HepG2 (cell line): Measurements from ENCODE around the gene TSKU. TPM values are rescaled to one million over a fixed set of nuclear protein-coding genes. Genes with fewer than 3 reads are reported as not detected.

Experiments
- ATAC-seq: fragments of 200-7000 bp; cut with Tn5 transposase; 3 replicates; pipeline ENCODE4 v1.9.1; 2020; ENCODE audit warnings: mild to moderate bottlenecking, moderate library complexity
- BruUV-seq: library from RNA; stranded (reverse); fragments of 400-500 nt; replicated peaks from 2 replicates; lab custom pipeline; 2021; lab: Mats Ljungman, UMichigan
- CTCF ChIA-PET: fragments of 300-600 bp; formaldehyde crosslinking; extraction: SDS; loops from one replicate; lab custom pipeline; 2021; ENCODE audit warnings: low total read pairs, inconsistent platforms, low intra/inter-chr PET ratio; lab: Yijun Ruan, JAX
- POLR2A ChIA-PET: fragments of 350-600 bp; sonication (Branson Sonifier 250); formaldehyde crosslinking; loops from one replicate; lab custom pipeline; 2020; ENCODE audit warnings: antibody characterized with exemption, inconsistent platforms; lab: Yijun Ruan, JAX
- DNase-seq: peaks from one replicate; pipeline ENCODE4 v3.0.0-alpha.2; 2015; ENCODE audit warnings: low spot score
- FAIRE-seq: peaks from 3 replicates; lab custom pipeline; 2011; peaks lifted over from hg19 to GRCh38; lab: Jason Lieb, UNC
- H2AFZ ChIP-seq: one replicate; pipeline ENCODE4 v1.6.1; 2011; ENCODE audit warnings: low read length, inconsistent platforms
- H3K27ac ChIP-seq: fragments of 300-600 bp; 3 replicates; pipeline ENCODE4 v1.8.0; 2011; ENCODE audit warnings: mixed run types, mild to moderate bottlenecking, mixed read lengths, low read length, inconsistent platforms; ENCODE audit not compliant: insufficient read depth; ENCODE audit errors: extremely low read length
- H3K27me3 ChIP-seq, 2 experiments: fragments of 200-600 bp in 1 of 2; 2 replicates in 1 of 2; 3 replicates in 1 of 2; pipeline versions ENCODE4 v1.6.0 to v1.8.0; 2011; ENCODE audit warnings: low read length in 2 of 2, mild to moderate bottlenecking in 2 of 2, moderate library complexity in 2 of 2, inconsistent platforms in 1 of 2; ENCODE audit not compliant: insufficient read depth in 2 of 2, control insufficient read depth in 1 of 2
- H3K36me3 ChIP-seq, 2 experiments: fragments of 200-600 bp in 1 of 2; replicated peaks in 1 of 2; 2 replicates in 1 of 2; 3 replicates in 1 of 2; pipeline versions ENCODE4 v1.5.1 to v1.8.0; 2011; ENCODE audit warnings: low read length in 2 of 2, inconsistent platforms in 1 of 2; ENCODE audit not compliant: insufficient read depth in 2 of 2, control insufficient read depth in 1 of 2
- H3K4me1 ChIP-seq: 2 replicates; pipeline ENCODE4 v1.5.1; 2012; ENCODE audit warnings: low read length, inconsistent platforms; ENCODE audit not compliant: insufficient read depth
- H3K4me2 ChIP-seq: 2 replicates; pipeline ENCODE4 v1.6.0; 2011; ENCODE audit warnings: low read depth, low read length, inconsistent platforms
- H3K4me3 ChIP-seq, 3 experiments: fragments of 200-600 bp in 1 of 3; sonication (generic), shearing (Covaris generic) in 1 of 3; replicated peaks in 1 of 3; 2 replicates each; pipeline ENCODE4 v1.5.1; 2011 to 2016; ENCODE audit warnings: low read length in 3 of 3, inconsistent platforms in 2 of 3, low read depth in 2 of 3, mild to moderate bottlenecking in 2 of 3, control low read depth in 1 of 3, mixed read lengths in 1 of 3; ENCODE audit not compliant: insufficient read depth in 1 of 3
- H3K79me2 ChIP-seq: one replicate; pipeline ENCODE4 v1.6.1; 2011; ENCODE audit warnings: low read length, inconsistent platforms; ENCODE audit not compliant: insufficient read depth
- H3K9ac ChIP-seq: 2 replicates; pipeline ENCODE4 v1.6.0; 2011; ENCODE audit warnings: mild to moderate bottlenecking, low read depth, low read length, inconsistent platforms; ENCODE audit not compliant: insufficient read depth
- H3K9me3 ChIP-seq: 2 replicates; pipeline ENCODE4 v1.5.1; 2012; ENCODE audit warnings: mild to moderate bottlenecking, low read length
- H4K20me1 ChIP-seq: 2 replicates; pipeline ENCODE4 v1.6.0; 2011; ENCODE audit warnings: inconsistent platforms, mild to moderate bottlenecking, low read length, moderate library complexity; ENCODE audit not compliant: insufficient read depth
- ARNT2 ChIP-seq: sonication (generic); formaldehyde crosslinking; IDR thresholded peaks from 2 replicates; pipeline ENCODE4 v1.8.0; 2022; ENCODE audit warnings: mild to moderate bottlenecking, low read depth, missing genetic modification reagents, moderate library complexity
- ELF1 ChIP-seq: sonication (generic); formaldehyde crosslinking; IDR thresholded peaks from 2 replicates; pipeline ENCODE4 v1.4.0; 2020; ENCODE audit warnings: missing genetic modification reagents
- HNRNPLL ChIP-seq: fragments of 200-400 bp; formaldehyde crosslinking; IDR thresholded peaks from 2 replicates; pipeline ENCODE4 v1.6.1; 2017; ENCODE audit warnings: mild to moderate bottlenecking, low read depth, low read length; ENCODE audit not compliant: poor library complexity, severe bottlenecking
- MAFG ChIP-seq: sonication (generic); formaldehyde crosslinking; IDR thresholded peaks from 2 replicates; pipeline ENCODE4 v1.5.1; 2020; ENCODE audit warnings: mild to moderate bottlenecking, missing genetic modification reagents
- ZNF501 ChIP-seq: sonication (generic); formaldehyde crosslinking; IDR thresholded peaks from 2 replicates; pipeline ENCODE4 v1.5.1; 2020; ENCODE audit warnings: mild to moderate bottlenecking, moderate library complexity, missing genetic modification reagents
- ZNF552 ChIP-seq: sonication (generic); formaldehyde crosslinking; IDR thresholded peaks from 2 replicates; pipeline ENCODE4 v1.9.0; 2022; ENCODE audit warnings: missing genetic modification reagents, mild to moderate bottlenecking, borderline replicate concordance
- ZNF598 ChIP-seq: sonication (generic); formaldehyde crosslinking; IDR thresholded peaks from 2 replicates; pipeline ENCODE4 v1.5.1; 2020; ENCODE audit warnings: mild to moderate bottlenecking, missing genetic modification reagents, borderline replicate concordance
- ZNF790 ChIP-seq: sonication (generic); formaldehyde crosslinking; IDR thresholded peaks from 2 replicates; pipeline ENCODE4 v1.8.0; 2022; ENCODE audit warnings: missing genetic modification reagents, mild to moderate bottlenecking, borderline replicate concordance
- WGBS: methylation state at CpG from one replicate; pipeline ENCODE4 v1.1.6; 2017; ENCODE audit warnings: low lambda C conversion rate; 5-methylcytosine and 5-hydroxymethylcytosine counted together
- in situ Hi-C: cut with HindIII; loops from 2 replicates; pipeline ENCODE4 v1.10.0; 2017; ENCODE audit warnings: low pct_unique_long_range_greater_than_20kb; ENCODE audit not compliant: extremely low pct_ligation_motif_present
- intact Hi-C: fragments of 100-400 bp; cut with micrococcal nuclease; formaldehyde crosslinking; loops from one replicate; pipeline ENCODE4 v1.10.0; 2022; ENCODE audit not compliant: unreplicated experiment
- polyA plus RNA-seq, 8 experiments: library from polyadenylated mRNA; depleted of rRNA in 3 of 8; stranded (reverse) in 7 of 8; unstranded in 1 of 8; fragments of >200 nt; fragmentation: Illumina TruSeq in 4 of 8; extraction: Trizol in 4 of 8; gene quantifications; 2 replicates each; pipeline versions ENCODE4 v1.2.1 to v1.2.3, GENCODE V29; 2011 to 2016; ENCODE audit warnings: low read depth in 4 of 8, missing spikeins in 1 of 8, mixed read lengths in 1 of 8; ENCODE audit not compliant: insufficient read depth in 1 of 8
- total RNA-seq, 5 experiments: library from RNA; depleted of rRNA; stranded (reverse); fragments of >200 nt; fragmentation: Illumina TruSeq; extraction: Trizol; gene quantifications; 2 replicates each; pipeline ENCODE4 v1.2.3, GENCODE V29; 2016; ENCODE audit warnings: low read depth in 1 of 5
- TF ChIP-seq, protein P1 (sequence below): sonication (generic); formaldehyde crosslinking; IDR thresholded peaks from 2 replicates; pipeline ENCODE4 v1.5.1; 2020; ENCODE audit warnings: mild to moderate bottlenecking, missing genetic modification reagents, moderate library complexity
- TF ChIP-seq, protein P2 (sequence below): sonication (generic); formaldehyde crosslinking; IDR thresholded peaks from 2 replicates; pipeline ENCODE4 v1.5.0; 2020; ENCODE audit warnings: mild to moderate bottlenecking, missing genetic modification reagents, borderline replicate concordance
- TF ChIP-seq, protein P3 (sequence below): sonication (generic); formaldehyde crosslinking; IDR thresholded peaks from 2 replicates; pipeline ENCODE4 v1.5.0; 2020; ENCODE audit warnings: mild to moderate bottlenecking, missing genetic modification reagents

The TSKU gene
- total and polyA plus RNA-seq, 2 of the 13 experiments (the other 11 are each of a cell fraction or from before 2014, with no cell fraction given) = 20.3 to 21.4 TPM

DNA sequence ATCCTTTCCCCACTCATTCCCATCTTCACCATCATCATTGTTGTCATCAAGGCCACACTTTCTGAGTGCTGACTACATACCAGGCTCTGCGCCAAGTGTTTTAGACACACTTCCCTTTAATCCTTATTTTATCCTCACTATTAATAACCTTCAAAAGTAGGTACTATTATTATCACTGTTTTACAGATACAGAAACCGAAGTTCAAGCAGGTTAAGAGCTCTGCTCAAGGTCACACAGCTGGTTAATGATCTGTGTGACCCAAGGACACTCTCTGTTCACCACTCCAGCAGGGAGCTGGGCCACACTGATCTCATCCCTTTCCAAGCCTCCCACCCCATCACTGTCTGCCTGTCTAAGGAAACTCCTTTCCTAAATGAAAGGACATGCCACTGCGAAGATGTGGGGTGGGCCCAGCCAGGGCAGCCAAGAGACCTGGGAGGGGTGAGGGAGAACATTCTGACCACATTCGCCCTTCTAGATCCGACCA is 17.2 kb upstream of the TSKU start:
- Histone ChIP-seq H3K79me2 (no peaks in the 10 kb centered on the region), H4K20me1 (no peaks in the 10 kb centered on the region), H3K4me1 (peaks cover 65% of the 10 kb centered on the region), H3K9me3 (no peaks in the 10 kb centered on the region), H3K4me2 (peak overlapping the region; percentile 51), H3K4me3 (peak overlapping the region in 1 of 3 experiments; percentile 12; a peak in 1 of 6 replicates), H3K36me3 (no peaks in the 10 kb centered on the region), H3K27ac (peak overlapping the region; percentile 53), H2AFZ (no peak overlapping the region), H3K9ac (peak overlapping the region; percentile 24; the same call in 1 of the 2 replicates), H3K27me3 (no peaks in the 10 kb centered on the region)
- peak; percentile 70 for FAIRE-seq
- ATAC-seq = peak; percentile 52
- CTCF ChIA-PET = no interaction called here
- peak; percentile 43 for DNase-seq
- 49% methylated on average over 5 of the region's 5 CpGs for WGBS
- in situ Hi-C loops = no loop called here
- POLR2A ChIA-PET = interaction anchor here (0.8 to 3.1 kb wide), 7 partner anchors 12 to 28 kb away, joined by 3 to 13 read pairs (median 4); no protein-coding TSS in a partner anchor
- no TSS peak for BruUV-seq
- intact Hi-C loops = loop anchor here (2.0 kb wide), 1 partner anchor 15 kb away; no protein-coding TSS in a partner anchor
- TF ChIP-seq MAFG (no peak), ZNF501 (CRISPR knock-in tag) (0 out of 2 replicates have a peak, but pooled peaks have one; percentile 24), ELF1 (CRISPR knock-in tag) (no peak), HNRNPLL (no peak), ARNT2 (CRISPR knock-in tag) (peak; percentile 37; the same call in 1 of the 2 replicates), ZNF790 (no peak), ZNF598 (CRISPR knock-in tag) (no peak), ZNF552 (no peak)
- TF ChIP-seq, protein P1, sequence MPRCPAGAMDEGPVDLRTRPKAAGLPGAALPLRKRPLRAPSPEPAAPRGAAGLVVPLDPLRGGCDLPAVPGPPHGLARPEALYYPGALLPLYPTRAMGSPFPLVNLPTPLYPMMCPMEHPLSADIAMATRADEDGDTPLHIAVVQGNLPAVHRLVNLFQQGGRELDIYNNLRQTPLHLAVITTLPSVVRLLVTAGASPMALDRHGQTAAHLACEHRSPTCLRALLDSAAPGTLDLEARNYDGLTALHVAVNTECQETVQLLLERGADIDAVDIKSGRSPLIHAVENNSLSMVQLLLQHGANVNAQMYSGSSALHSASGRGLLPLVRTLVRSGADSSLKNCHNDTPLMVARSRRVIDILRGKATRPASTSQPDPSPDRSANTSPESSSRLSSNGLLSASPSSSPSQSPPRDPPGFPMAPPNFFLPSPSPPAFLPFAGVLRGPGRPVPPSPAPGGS (CRISPR knock-in tag) = no peak
- TF ChIP-seq, protein P2, sequence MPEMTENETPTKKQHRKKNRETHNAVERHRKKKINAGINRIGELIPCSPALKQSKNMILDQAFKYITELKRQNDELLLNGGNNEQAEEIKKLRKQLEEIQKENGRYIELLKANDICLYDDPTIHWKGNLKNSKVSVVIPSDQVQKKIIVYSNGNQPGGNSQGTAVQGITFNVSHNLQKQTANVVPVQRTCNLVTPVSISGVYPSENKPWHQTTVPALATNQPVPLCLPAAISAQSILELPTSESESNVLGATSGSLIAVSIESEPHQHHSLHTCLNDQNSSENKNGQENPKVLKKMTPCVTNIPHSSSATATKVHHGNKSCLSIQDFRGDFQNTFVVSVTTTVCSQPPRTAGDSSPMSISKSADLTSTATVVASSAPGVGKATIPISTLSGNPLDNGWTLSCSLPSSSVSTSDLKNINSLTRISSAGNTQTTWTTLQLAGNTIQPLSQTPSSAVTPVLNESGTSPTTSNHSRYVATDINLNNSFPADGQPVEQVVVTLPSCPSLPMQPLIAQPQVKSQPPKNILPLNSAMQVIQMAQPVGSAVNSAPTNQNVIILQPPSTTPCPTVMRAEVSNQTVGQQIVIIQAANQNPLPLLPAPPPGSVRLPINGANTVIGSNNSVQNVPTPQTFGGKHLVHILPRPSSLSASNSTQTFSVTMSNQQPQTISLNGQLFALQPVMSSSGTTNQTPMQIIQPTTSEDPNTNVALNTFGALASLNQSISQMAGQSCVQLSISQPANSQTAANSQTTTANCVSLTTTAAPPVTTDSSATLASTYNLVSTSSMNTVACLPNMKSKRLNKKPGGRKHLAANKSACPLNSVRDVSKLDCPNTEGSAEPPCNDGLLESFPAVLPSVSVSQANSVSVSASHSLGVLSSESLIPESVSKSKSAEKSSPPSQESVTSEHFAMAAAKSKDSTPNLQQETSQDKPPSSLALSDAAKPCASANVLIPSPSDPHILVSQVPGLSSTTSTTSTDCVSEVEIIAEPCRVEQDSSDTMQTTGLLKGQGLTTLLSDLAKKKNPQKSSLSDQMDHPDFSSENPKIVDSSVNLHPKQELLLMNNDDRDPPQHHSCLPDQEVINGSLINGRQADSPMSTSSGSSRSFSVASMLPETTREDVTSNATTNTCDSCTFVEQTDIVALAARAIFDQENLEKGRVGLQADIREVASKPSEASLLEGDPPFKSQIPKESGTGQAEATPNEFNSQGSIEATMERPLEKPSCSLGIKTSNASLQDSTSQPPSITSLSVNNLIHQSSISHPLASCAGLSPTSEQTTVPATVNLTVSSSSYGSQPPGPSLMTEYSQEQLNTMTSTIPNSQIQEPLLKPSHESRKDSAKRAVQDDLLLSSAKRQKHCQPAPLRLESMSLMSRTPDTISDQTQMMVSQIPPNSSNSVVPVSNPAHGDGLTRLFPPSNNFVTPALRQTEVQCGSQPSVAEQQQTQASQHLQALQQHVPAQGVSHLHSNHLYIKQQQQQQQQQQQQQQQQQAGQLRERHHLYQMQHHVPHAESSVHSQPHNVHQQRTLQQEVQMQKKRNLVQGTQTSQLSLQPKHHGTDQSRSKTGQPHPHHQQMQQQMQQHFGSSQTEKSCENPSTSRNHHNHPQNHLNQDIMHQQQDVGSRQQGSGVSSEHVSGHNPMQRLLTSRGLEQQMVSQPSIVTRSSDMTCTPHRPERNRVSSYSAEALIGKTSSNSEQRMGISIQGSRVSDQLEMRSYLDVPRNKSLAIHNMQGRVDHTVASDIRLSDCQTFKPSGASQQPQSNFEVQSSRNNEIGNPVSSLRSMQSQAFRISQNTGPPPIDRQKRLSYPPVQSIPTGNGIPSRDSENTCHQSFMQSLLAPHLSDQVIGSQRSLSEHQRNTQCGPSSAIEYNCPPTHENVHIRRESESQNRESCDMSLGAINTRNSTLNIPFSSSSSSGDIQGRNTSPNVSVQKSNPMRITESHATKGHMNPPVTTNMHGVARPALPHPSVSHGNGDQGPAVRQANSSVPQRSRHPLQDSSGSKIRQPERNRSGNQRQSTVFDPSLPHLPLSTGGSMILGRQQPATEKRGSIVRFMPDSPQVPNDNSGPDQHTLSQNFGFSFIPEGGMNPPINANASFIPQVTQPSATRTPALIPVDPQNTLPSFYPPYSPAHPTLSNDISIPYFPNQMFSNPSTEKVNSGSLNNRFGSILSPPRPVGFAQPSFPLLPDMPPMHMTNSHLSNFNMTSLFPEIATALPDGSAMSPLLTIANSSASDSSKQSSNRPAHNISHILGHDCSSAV = no peak
- TF ChIP-seq, protein P3, sequence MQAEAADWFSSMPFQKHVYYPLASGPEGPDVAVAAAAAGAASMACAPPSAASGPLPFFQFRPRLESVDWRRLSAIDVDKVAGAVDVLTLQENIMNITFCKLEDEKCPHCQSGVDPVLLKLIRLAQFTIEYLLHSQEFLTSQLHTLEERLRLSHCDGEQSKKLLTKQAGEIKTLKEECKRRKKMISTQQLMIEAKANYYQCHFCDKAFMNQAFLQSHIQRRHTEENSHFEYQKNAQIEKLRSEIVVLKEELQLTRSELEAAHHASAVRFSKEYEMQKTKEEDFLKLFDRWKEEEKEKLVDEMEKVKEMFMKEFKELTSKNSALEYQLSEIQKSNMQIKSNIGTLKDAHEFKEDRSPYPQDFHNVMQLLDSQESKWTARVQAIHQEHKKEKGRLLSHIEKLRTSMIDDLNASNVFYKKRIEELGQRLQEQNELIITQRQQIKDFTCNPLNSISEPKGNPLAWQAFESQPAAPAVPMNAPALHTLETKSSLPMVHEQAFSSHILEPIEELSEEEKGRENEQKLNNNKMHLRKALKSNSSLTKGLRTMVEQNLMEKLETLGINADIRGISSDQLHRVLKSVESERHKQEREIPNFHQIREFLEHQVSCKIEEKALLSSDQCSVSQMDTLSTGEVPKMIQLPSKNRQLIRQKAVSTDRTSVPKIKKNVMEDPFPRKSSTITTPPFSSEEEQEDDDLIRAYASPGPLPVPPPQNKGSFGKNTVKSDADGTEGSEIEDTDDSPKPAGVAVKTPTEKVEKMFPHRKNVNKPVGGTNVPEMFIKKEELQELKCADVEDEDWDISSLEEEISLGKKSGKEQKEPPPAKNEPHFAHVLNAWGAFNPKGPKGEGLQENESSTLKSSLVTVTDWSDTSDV (CRISPR knock-in tag) = no peak
